Keratinocyte (primary cell): ENCODE results near the gene CRISPLD2.

Source experiments
- CTCF ChIP-seq, 3 experiments: IDR thresholded peaks in 1 of 3; conservative IDR thresholded peaks in 1 of 3; optimal IDR thresholded peaks in 1 of 3; 2 replicates in 2 of 3; 3 replicates in 1 of 3; pipeline versions ENCODE3 to v1.5.1; 2011; ENCODE audit warnings: low read length in 3 of 3, mild to moderate bottlenecking in 3 of 3, moderate library complexity in 2 of 3, control low read depth in 1 of 3, inconsistent platforms in 1 of 3; ENCODE audit not compliant: insufficient read depth in 2 of 3; ENCODE audit errors: extremely low read depth in 1 of 3
- EZH2 ChIP-seq: IDR thresholded peaks from one replicate; pipeline ENCODE4 v1.6.1; 2012; ENCODE audit warnings: inconsistent platforms, mild to moderate bottlenecking, low read length, moderate library complexity

DNA sequence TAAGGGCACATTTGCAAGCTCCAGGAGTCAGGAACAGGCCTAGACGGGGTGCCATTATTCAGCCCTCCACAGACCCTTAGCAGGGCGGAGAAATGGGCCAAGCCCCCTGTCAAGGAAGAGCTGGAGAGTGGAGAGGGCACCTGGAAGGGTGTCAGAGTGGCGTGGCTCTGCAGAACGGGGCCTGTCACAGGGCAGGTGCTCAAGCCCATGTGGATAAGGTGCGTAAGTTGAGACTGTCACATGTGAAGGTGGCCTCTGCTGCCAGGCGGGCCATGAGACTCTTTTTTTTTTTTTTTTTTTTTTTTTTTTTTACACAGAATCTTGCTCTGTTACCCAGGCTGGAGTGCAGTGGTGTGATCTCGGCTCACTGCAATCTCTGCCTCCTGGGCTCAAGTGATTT is 12.0 kb upstream of the CRISPLD2 start:
- TF ChIP-seq CTCF (optimal IDR thresholded peaks at IDR 0.05 in 1 of 3, IDR thresholded peaks at IDR 0.05 in 1 of 3, conservative IDR thresholded peaks at IDR 0.05 in 1 of 3; ENCODE audit: extremely low read depth in 1 of 3, insufficient read depth in 2 of 3, low read length in 3 of 3), result no peak
- TF ChIP-seq EZH2, result no peak
